Measurements from ENCODE around the gene LTBP2. TPM values are rescaled to one million over a fixed set of nuclear protein-coding genes. Genes with fewer than 3 reads are reported as not detected.

The LTBP2 gene
- total and polyA plus RNA-seq, 2 of the 8 experiments (the other 6 are each of a cell fraction or from before 2014, with no cell fraction given), result 0.48 to 0.89 TPM

- TF ChIP-seq NANOG (IDR thresholded peaks at IDR 0.05; ENCODE audit: insufficient read depth, low read depth, low read length, poor library complexity, severe bottlenecking), result no peak
These were observed at the start of gene LTBP2 (continued) for GRCh38 chr14:74611650-74612349.

Measured in H1 (cell line).